Measurements from ENCODE around the gene TRPC3.

- TF ChIP-seq EZH2 (IDR thresholded peaks at IDR 0.05): no peak
- TF ChIP-seq POLR2AphosphoS5 (IDR thresholded peaks at IDR 0.05; ENCODE audit: borderline replicate concordance, low read depth, low read length): no peak
These were observed 17.2 kb downstream of the TRPC3 start for GRCh38 chr4:121934635-121935034.

Data from SK-N-MC (cell line).